Ascending aorta (tissue), 2 donors: Measurements from ENCODE around the gene CEL. TPM values are rescaled to one million over a fixed set of nuclear protein-coding genes. Genes with fewer than 3 reads are reported as not detected.

Experiments used
- DNase-seq, 2 donors: peaks; one replicate each; pipeline ENCODE4 v3.0.0-alpha.2; 2019; ENCODE audit warnings: low spot score in 2 of 2
- H3K27ac ChIP-seq, 2 donors: fragments of 200-600 bp; sonication (generic); one replicate each; pipeline ENCODE4 v1.5.1; 2016 to 2017; ENCODE audit warnings: mild to moderate bottlenecking in 1 of 2
- H3K27me3 ChIP-seq: fragments of 200-600 bp; sonication (generic); one replicate; pipeline ENCODE4 v1.5.1; 2017
- H3K36me3 ChIP-seq, 2 donors: fragments of 200-600 bp; sonication (generic); one replicate each; pipeline ENCODE4 v1.5.1; 2016
- H3K4me1 ChIP-seq, 2 donors: fragments of 200-600 bp; sonication (generic); one replicate each; pipeline ENCODE4 v1.5.1; 2016 to 2017; ENCODE audit warnings: mild to moderate bottlenecking in 1 of 2
- H3K4me3 ChIP-seq, 2 donors: fragments of 200-600 bp; sonication (generic); one replicate each; pipeline ENCODE4 v1.5.1; 2016 to 2017; ENCODE audit warnings: mild to moderate bottlenecking in 1 of 2
- H3K9me3 ChIP-seq, 2 donors: fragments of 200-600 bp; sonication (generic); one replicate each; pipeline ENCODE4 v1.5.1; 2016
- CTCF ChIP-seq, 3 experiments: fragments of 200-600 bp in 2 of 3; fragments of 450-650 bp in 1 of 3; sonication (generic) in 2 of 3; IDR thresholded peaks; one replicate each; pipeline ENCODE4 v1.5.1; 2016 to 2019; ENCODE audit warnings: antibody characterized with exemption in 3 of 3, mild to moderate bottlenecking in 1 of 3, moderate library complexity in 1 of 3
- intact Hi-C: fragments of 100-400 bp; cut with DNase I; formaldehyde crosslinking; loops from one replicate; pipeline ENCODE4 v1.15.1; 2023
- total RNA-seq: library from RNA; depleted of rRNA; stranded (reverse); fragments of >200 nt; gene quantifications from one replicate; pipeline ENCODE4 v1.1.0, GENCODE V29; 2016

Gene CEL
- total RNA-seq, 1 donor from 2014 or later: not detected

GRCh38 chr9:133118179-133118520, 56.4 kb downstream of the CEL start:
- TF ChIP-seq CTCF (IDR thresholded peaks at IDR 0.05): no peak
- DNase-seq: no peak
- H3K4me1 ChIP-seq: peaks cover 12 to 38% of the 10 kb centered on the region in 2 donors
- H3K27me3 ChIP-seq: no peaks in the 10 kb centered on the region
- H3K4me3 ChIP-seq: no peak overlapping the region
- no peak overlapping the region for H3K27ac ChIP-seq
- H3K36me3 ChIP-seq: no peaks in the 10 kb centered on the region
- intact Hi-C loops: no loop called here
- no peaks in the 10 kb centered on the region for H3K9me3 ChIP-seq

- no peak for TF ChIP-seq CTCF (IDR thresholded peaks at IDR 0.05)
- Histone ChIP-seq H3K36me3 (no peaks in the 10 kb centered on the region), H3K4me3 (peak overlapping the region; percentile 65 to 85), H3K9me3 (no peaks in the 10 kb centered on the region), H3K27me3 (no peaks in the 10 kb centered on the region), H3K27ac (no peak overlapping the region), H3K4me1 (peaks cover 11 to 34% of the 10 kb centered on the region in 2 donors)
- no peak for DNase-seq
- intact Hi-C loops: no loop called here
Observed at GRCh38 chr9:133118568-133118967, 56.8 kb downstream of the CEL start.

GRCh38 chr9:133119103-133119845, 57.5 kb downstream of the CEL start:
- no peak for DNase-seq

GRCh38 chr9:133119846-133120500, 58.2 kb downstream of the CEL start:
- no peaks in the 10 kb centered on the region for H3K36me3 ChIP-seq
- peak overlapping the region; percentile 65 to 85 for H3K4me3 ChIP-seq
- H3K27ac ChIP-seq: peak overlapping the region; percentile 78 to 82
- intact Hi-C loops: loop anchor here (2.0 kb wide), 1 partner anchor 17 kb away; no protein-coding TSS in a partner anchor
- no peak for DNase-seq
- no peak for TF ChIP-seq CTCF (IDR thresholded peaks at IDR 0.05)
- no peaks in the 10 kb centered on the region for H3K9me3 ChIP-seq
- peaks cover 3 to 22% of the 10 kb centered on the region in 2 donors for H3K4me1 ChIP-seq
- H3K27me3 ChIP-seq: no peaks in the 10 kb centered on the region

More at GRCh38 chr9:133119103-133119845, 57.5 kb downstream of the CEL start:
- Histone ChIP-seq H3K36me3 (no peaks in the 10 kb centered on the region), H3K4me1 (peaks cover 6 to 27% of the 10 kb centered on the region in 2 donors), H3K4me3 (peak overlapping the region; percentile 65 to 85), H3K27me3 (no peaks in the 10 kb centered on the region), H3K9me3 (no peaks in the 10 kb centered on the region), H3K27ac (peak overlapping the region; percentile 19 to 21)
- intact Hi-C loops: no loop called here
- no peak for TF ChIP-seq CTCF (IDR thresholded peaks at IDR 0.05)

GRCh38 chr9:133120501-133121197, 58.9 kb downstream of the CEL start:
- no peak for DNase-seq
- Histone ChIP-seq H3K9me3 (no peaks in the 10 kb centered on the region), H3K27ac (peak overlapping the region; percentile 78 to 82), H3K27me3 (no peaks in the 10 kb centered on the region), H3K4me1 (peaks cover 4 to 21% of the 10 kb centered on the region in 2 donors), H3K36me3 (no peaks in the 10 kb centered on the region), H3K4me3 (peak overlapping the region; percentile 65 to 85)
- intact Hi-C loops: loop anchor here (1.0 to 2.0 kb wide), 2 partner anchors 18 to 29 kb away; no protein-coding TSS in a partner anchor
- TF ChIP-seq CTCF (IDR thresholded peaks at IDR 0.05): no peak

Other genes starting within 250 kb of the CEL start
- not detected for gene AK8, start 183.7 kb upstream of the CEL start, total RNA-seq
- 5.9 TPM for gene SPACA9, start 183.1 kb upstream of the CEL start, total RNA-seq
- 39.8 TPM for gene TSC1, start 117.4 kb upstream of the CEL start, total RNA-seq
- not detected for gene GFI1B, start 83.3 kb upstream of the CEL start, total RNA-seq
- gene GTF3C5, start 31.0 kb upstream of the CEL start, total RNA-seq: 25.9 TPM
- 53.9 TPM for gene RALGDS, start 59.3 kb downstream of the CEL start, total RNA-seq
- gene GBGT1, start 101.9 kb downstream of the CEL start, total RNA-seq: 13.4 TPM
- not detected for gene OBP2B, start 147.3 kb downstream of the CEL start, total RNA-seq
- 4.8 TPM for gene ABO, start 213.2 kb downstream of the CEL start, total RNA-seq